H1 (cell line): ENCODE measurements around the gene UFC1. TPM values are rescaled to one million over a fixed set of nuclear protein-coding genes. Genes with fewer than 3 reads are reported as not detected.

Experiments used
- CTCF ChIA-PET: fragments of 300-600 bp; sonication (Branson Sonifier 250); formaldehyde crosslinking; loops from one replicate; lab custom pipeline; 2021; ENCODE audit not compliant: partially characterized antibody; lab: Charles Lee
- POLR2A ChIA-PET: fragments of 300-600 bp; sonication (Branson Sonifier 250); formaldehyde crosslinking; loops from one replicate; lab custom pipeline; 2021; ENCODE audit warnings: inconsistent platforms; ENCODE audit not compliant: partially characterized antibody; lab: Charles Lee
- DNase-seq, 2 experiments: peaks; one replicate each; pipeline versions ENCODE4 v3.0.0 to v3.0.0-alpha.2; 2010 to 2022; ENCODE audit warnings: low spot score in 2 of 2, low read depth in 1 of 2, mixed read lengths in 1 of 2
- FAIRE-seq: peaks from 2 replicates; lab custom pipeline; 2011; peaks lifted over from hg19 to GRCh38; lab: Jason Lieb, UNC
- H2AFZ ChIP-seq: 2 replicates; pipeline ENCODE4 v1.8.1; 2012; ENCODE audit warnings: low read length, inconsistent platforms
- H2AK5ac ChIP-seq: 2 replicates; pipeline ENCODE4 v1.6.1; 2013; ENCODE audit warnings: low read depth, low read length
- H2BK120ac ChIP-seq: replicated peaks from 2 replicates; pipeline ENCODE3; 2013; ENCODE audit warnings: low read depth, low read length, inconsistent platforms
- H2BK12ac ChIP-seq: 2 replicates; pipeline ENCODE4 v1.6.1; 2013; ENCODE audit warnings: low read depth, low read length
- H2BK15ac ChIP-seq: 2 replicates; pipeline ENCODE4 v1.6.1; 2013; ENCODE audit warnings: low read length
- H2BK20ac ChIP-seq: 2 replicates; pipeline ENCODE4 v1.6.1; 2013; ENCODE audit warnings: low read length
- H2BK5ac ChIP-seq: 2 replicates; pipeline ENCODE4 v1.6.1; 2013; ENCODE audit warnings: low read depth, low read length
- H3K14ac ChIP-seq: 2 replicates; pipeline ENCODE4 v1.6.1; 2013; ENCODE audit warnings: inconsistent platforms; ENCODE audit not compliant: insufficient read length
- H3K18ac ChIP-seq: 2 replicates; pipeline ENCODE4 v1.6.1; 2013; ENCODE audit warnings: low read length; ENCODE audit errors: extremely low read depth
- H3K23ac ChIP-seq: 2 replicates; pipeline ENCODE4 v1.6.1; 2013; ENCODE audit warnings: inconsistent platforms; ENCODE audit not compliant: insufficient read length
- H3K23me2 ChIP-seq: 2 replicates; pipeline ENCODE4 v1.6.1; 2013; ENCODE audit warnings: low read depth, low read length
- H3K27ac ChIP-seq: 2 replicates; pipeline ENCODE4 v1.6.1; 2011; ENCODE audit warnings: low read depth, low read length, inconsistent platforms
- H3K27me3 ChIP-seq, 4 experiments: replicated peaks in 1 of 4; 1 replicate in 1 of 4; 2 replicates in 3 of 4; pipeline versions ENCODE4 v1.6.1 to v1.8.1; 2011 to 2013; ENCODE audit warnings: low read length in 3 of 4, mild to moderate bottlenecking in 3 of 4, inconsistent platforms in 2 of 4, mixed read lengths in 2 of 4, moderate library complexity in 1 of 4; ENCODE audit not compliant: control insufficient read depth in 3 of 4, insufficient read depth in 3 of 4; ENCODE audit errors: extremely low read depth in 1 of 4
- H3K36me3 ChIP-seq, 4 experiments: 2 replicates each; pipeline versions ENCODE4 v1.6.1 to v1.8.1; 2011 to 2013; ENCODE audit warnings: mild to moderate bottlenecking in 4 of 4, low read length in 3 of 4, moderate library complexity in 2 of 4, control low read depth in 1 of 4, inconsistent platforms in 1 of 4; ENCODE audit not compliant: insufficient read depth in 4 of 4, control insufficient read depth in 2 of 4
- H3K4ac ChIP-seq: replicated peaks from 2 replicates; pipeline ENCODE3; 2013; ENCODE audit warnings: low read length, low read depth, mixed read lengths, inconsistent platforms; ENCODE audit not compliant: insufficient read length
- H3K4me1 ChIP-seq, 4 experiments: replicated peaks in 1 of 4; 1 replicate in 1 of 4; 2 replicates in 3 of 4; pipeline versions ENCODE4 v1.6.1 to v1.8.1; 2011 to 2013; ENCODE audit warnings: low read length in 3 of 4, inconsistent platforms in 2 of 4, mixed read lengths in 1 of 4; ENCODE audit not compliant: insufficient read depth in 4 of 4, control insufficient read depth in 3 of 4
- H3K4me2 ChIP-seq, 2 experiments: 2 replicates each; pipeline versions ENCODE4 v1.6.1 to v1.8.1; 2011 to 2013; ENCODE audit warnings: low read depth in 2 of 2, low read length in 2 of 2, control low read depth in 1 of 2, inconsistent platforms in 1 of 2, mild to moderate bottlenecking in 1 of 2; ENCODE audit not compliant: insufficient read depth in 1 of 2
- H3K4me3 ChIP-seq, 4 experiments: fragments of 200-600, 300-600 bp in 1 of 4; sonication (generic), shearing (Covaris generic), sonication (Bioruptor Twin) in 1 of 4; 2 replicates each; pipeline versions ENCODE4 v1.5.1 to v1.8.1; 2011 to 2016; ENCODE audit warnings: low read length in 4 of 4, low read depth in 3 of 4, control low read depth in 2 of 4, inconsistent platforms in 2 of 4, mild to moderate bottlenecking in 2 of 4, mixed read lengths in 1 of 4, moderate library complexity in 1 of 4; ENCODE audit not compliant: insufficient read depth in 2 of 4; ENCODE audit errors: extremely low read depth in 1 of 4
- H3K56ac ChIP-seq: replicated peaks from 2 replicates; pipeline ENCODE3; 2013; ENCODE audit warnings: low read depth, mild to moderate bottlenecking, mixed read lengths, low read length, inconsistent platforms; ENCODE audit not compliant: insufficient read length
- H3K79me1 ChIP-seq: 2 replicates; pipeline ENCODE4 v1.6.1; 2013; ENCODE audit warnings: low read depth, low read length, control low read depth
- H3K79me2 ChIP-seq, 2 experiments: 2 replicates each; pipeline versions ENCODE4 v1.6.1 to v1.8.1; 2012 to 2013; ENCODE audit warnings: low read length in 2 of 2, mild to moderate bottlenecking in 2 of 2, inconsistent platforms in 1 of 2; ENCODE audit not compliant: insufficient read depth in 2 of 2, control insufficient read depth in 1 of 2
- H3K9ac ChIP-seq, 4 experiments: replicated peaks in 1 of 4; 1 replicate in 1 of 4; 2 replicates in 3 of 4; pipeline versions ENCODE4 v1.6.1 to v1.8.1; 2011 to 2013; ENCODE audit warnings: low read depth in 3 of 4, low read length in 3 of 4, control low read depth in 2 of 4, mild to moderate bottlenecking in 2 of 4, moderate library complexity in 2 of 4, inconsistent platforms in 1 of 4; ENCODE audit errors: extremely low read depth in 1 of 4
- H3K9me3 ChIP-seq, 2 experiments: 2 replicates each; pipeline versions ENCODE4 v1.6.1 to v1.8.1; 2012 to 2013; ENCODE audit warnings: mild to moderate bottlenecking in 2 of 2, moderate library complexity in 2 of 2, control low read depth in 1 of 2, inconsistent platforms in 1 of 2, low read depth in 1 of 2, low read length in 1 of 2, mixed read lengths in 1 of 2; ENCODE audit not compliant: insufficient read depth in 2 of 2
- H4K20me1 ChIP-seq, 2 experiments: replicated peaks in 1 of 2; 2 replicates each; pipeline versions ENCODE3 to v1.8.1; 2011 to 2013; ENCODE audit warnings: inconsistent platforms in 2 of 2, low read length in 2 of 2, mild to moderate bottlenecking in 1 of 2; ENCODE audit not compliant: insufficient read depth in 2 of 2, control insufficient read depth in 1 of 2
- H4K5ac ChIP-seq: 2 replicates; pipeline ENCODE4 v1.6.1; 2013; ENCODE audit warnings: low read length, low read depth, mixed read lengths, inconsistent platforms; ENCODE audit not compliant: insufficient read length
- H4K8ac ChIP-seq: 2 replicates; pipeline ENCODE4 v1.8.0; 2013; ENCODE audit warnings: mild to moderate bottlenecking, moderate library complexity, low read length, inconsistent platforms; ENCODE audit not compliant: insufficient read depth; ENCODE audit errors: extremely low read depth
- H4K91ac ChIP-seq: replicated peaks from 2 replicates; pipeline ENCODE3; 2013; ENCODE audit warnings: low read length, mixed read lengths, inconsistent platforms; ENCODE audit not compliant: insufficient read length
- CTBP2 ChIP-seq: IDR thresholded peaks from 2 replicates; pipeline ENCODE4 v1.7.0; 2011; ENCODE audit warnings: borderline replicate concordance, mild to moderate bottlenecking, moderate library complexity, mixed read lengths, low read length; ENCODE audit not compliant: insufficient read depth, insufficient read length
- JUN ChIP-seq: IDR thresholded peaks from 2 replicates; pipeline ENCODE4 v1.6.1; 2011; ENCODE audit warnings: low read depth, mild to moderate bottlenecking, improper control_type of control experiment, low read length
- KDM1A ChIP-seq: fragments of 200-600, 300-600 bp; sonication (generic); IDR thresholded peaks from 2 replicates; pipeline ENCODE4 v1.7.1; 2016; ENCODE audit warnings: mild to moderate bottlenecking, low read length, borderline replicate concordance
- KDM4A ChIP-seq: IDR thresholded peaks from one replicate; pipeline ENCODE4 v1.7.1; 2012; ENCODE audit warnings: low read depth, mild to moderate bottlenecking, moderate library complexity, low read length, inconsistent platforms; ENCODE audit not compliant: severe bottlenecking
- MAFK ChIP-seq: IDR thresholded peaks from 2 replicates; pipeline ENCODE4 v1.6.1; 2012; ENCODE audit warnings: low read depth, mild to moderate bottlenecking, improper control_type of control experiment, low read length
- PHF8 ChIP-seq: fragments of 200-600 bp; sonication (generic); conservative IDR thresholded peaks from 2 replicates; pipeline ENCODE4 v1.7.1; 2012; ENCODE audit warnings: low read depth, mild to moderate bottlenecking, inconsistent platforms, low read length, moderate library complexity
- WGBS, 2 experiments: shearing (Covaris generic) in 1 of 2; methylation state at CpG; one replicate each; pipeline versions ENCODE4 v1.1.6 to v1.1.7; 2013 to 2015; ENCODE audit warnings: low lambda C conversion rate in 2 of 2, mixed read lengths in 2 of 2, inconsistent platforms in 1 of 2, low coverage in 1 of 2, missing lambda C conversion rate in 1 of 2; ENCODE audit not compliant: insufficient replicate concordance in 2 of 2, insufficient coverage in 1 of 2, insufficient read length in 1 of 2; ENCODE audit errors: extremely low coverage in 1 of 2, missing lambda C conversion rate in 1 of 2; 5-methylcytosine and 5-hydroxymethylcytosine counted together
- polyA plus RNA-seq, 7 experiments: library from polyadenylated mRNA; depleted of rRNA in 3 of 7; stranded (reverse) in 5 of 7; unstranded in 2 of 7; fragments of >200 nt in 5 of 7; fragments of 200-250 nt in 2 of 7; gene quantifications; 1 replicate in 5 of 7; 2 replicates in 1 of 7; 4 replicates in 1 of 7; pipeline versions ENCODE4 v1.2.1 to v1.2.3, GENCODE V29; 2011 to 2013; ENCODE audit warnings: missing spikeins in 2 of 7, mixed read lengths in 2 of 7
- total RNA-seq: library from RNA; stranded (reverse); fragmentation: NEBNext Ultra II Directional; extraction: Animal tissue kit (Norgen Biotek cat#: 25700); gene quantifications from 2 replicates; pipeline ENCODE4 v1.2.1, GENCODE V29; 2021

Gene UFC1
- total and polyA plus RNA-seq, 2 of the 8 experiments (the other 6 are each of a cell fraction or from before 2014, with no cell fraction given) = 67.8 to 102 TPM

DNA sequence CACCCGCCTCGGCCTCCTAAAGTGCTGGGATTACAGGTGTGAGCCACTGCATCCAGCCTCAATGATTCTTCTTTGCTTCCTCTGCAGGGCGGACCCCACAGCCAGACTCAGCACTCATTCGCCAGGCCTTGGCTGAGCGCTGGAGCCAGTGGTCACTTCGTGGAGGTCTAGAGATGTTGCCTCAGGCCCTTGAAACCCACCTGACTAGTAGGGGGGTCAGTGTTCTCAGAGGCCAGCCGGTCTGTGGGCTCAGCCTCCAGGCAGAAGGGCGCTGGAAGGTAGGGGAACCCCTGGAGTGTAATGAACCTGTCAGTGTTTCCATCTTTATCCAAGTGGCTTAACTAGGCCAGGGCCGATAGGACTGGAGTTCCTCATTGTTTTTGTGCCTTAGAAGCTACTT, 15.1 kb downstream of the UFC1 start:
- Histone ChIP-seq H3K56ac (no peak overlapping the region), H3K23ac (no peak overlapping the region), H3K4me2 (no peak overlapping the region), H2BK5ac (no peak overlapping the region), H3K27ac (no peak overlapping the region), H3K27me3 (no peaks in the 10 kb centered on the region), H3K14ac (no peak overlapping the region), H2BK120ac (no peak overlapping the region), H3K4ac (no peak overlapping the region), H3K23me2 (peaks cover 11% of the 10 kb centered on the region; the same call in 1 of the 2 replicates), H2AFZ (no peak overlapping the region), H4K5ac (no peak overlapping the region), H2BK12ac (no peak overlapping the region), H3K18ac (no peak overlapping the region), H3K79me2 (no peaks in the 10 kb centered on the region), H2AK5ac (no peak overlapping the region), H4K20me1 (peaks cover 0 to 2% of the 10 kb centered on the region in 2 experiments), H4K8ac (no peak overlapping the region), H2BK15ac (no peak overlapping the region), H4K91ac (no peak overlapping the region), H3K4me3 (no peak overlapping the region; a peak in 1 of 8 replicates), H3K9me3 (no peaks in the 10 kb centered on the region), H3K36me3 (peaks cover 13 to 33% (median 27%) of the 10 kb centered on the region in 4 experiments), H3K79me1 (no peaks in the 10 kb centered on the region), H2BK20ac (no peak overlapping the region), H3K9ac (no peak overlapping the region), H3K4me1 (peaks cover 0 to 7% (median 5%) of the 10 kb centered on the region in 4 experiments; a peak in 4 of 7 replicates)
- CTCF ChIA-PET = interaction anchor here (1.0 to 5.3 kb wide), 3 partner anchors 7 to 36 kb away, joined by 3 to 27 read pairs (median 10); partner anchors contain the start of gene B4GALT3
- DNase-seq (no peak), FAIRE-seq (no peak)
- 91% methylated on average over 9 of the region's 9 CpGs; no CpG with 5 or more reads in 1 of the 2 experiments for WGBS, 2 experiments
- POLR2A ChIA-PET = interaction anchor here (0.8 to 4.7 kb wide), 5 partner anchors 7 to 131 kb away, joined by 3 to 51 read pairs (median 8); partner anchors contain the start of gene B4GALT3
- TF ChIP-seq CTBP2 (no peak), KDM4A (no peak), JUN (no peak), PHF8 (no peak), KDM1A (no peak), MAFK (no peak)
